Right ventricle myocardium inferior (tissue), 1 donor: Measurements from ENCODE around the gene SHISA2. TPM values are rescaled to one million over a fixed set of nuclear protein-coding genes. Genes with fewer than 3 reads are reported as not detected.

Experiments used
- total RNA-seq: library from RNA; stranded (reverse); fragmentation: NEBNext Ultra II Directional; extraction: Animal tissue kit (Norgen Biotek cat#: 25700); gene quantifications from one replicate; pipeline ENCODE4 v1.2.1, GENCODE V29; 2021
- donor health status: DM: no; HTN: yes; CAD: no; lungs with severe emphysema.

The SHISA2 gene
- total RNA-seq, 1 donor from 2014 or later = 0.22 TPM

Other genes with a start within 250 kb of the SHISA2 start
- 19.7 TPM for gene RNF6, start 170.3 kb upstream of the SHISA2 start, total RNA-seq
- gene CDK8, start 202.1 kb upstream of the SHISA2 start, total RNA-seq = 10.3 TPM